ENCODE results near the gene AWAT1.
"Not testable (repeated sequence)": the region's sequence is repeated elsewhere in the genome, so short reads cannot be mapped to it uniquely, and the experiment has no call there.

Gene AWAT1

GRCh38 chrX:70262952-70263567 lies 28.6 kb downstream of the AWAT1 start:
- peak in 1 of 14 donors; percentile 0 for DNase-seq

GRCh38 chrX:70264784-70265183 lies 30.3 kb downstream of the AWAT1 start:
- DNase-seq, result no peak

GRCh38 chrX:70268034-70268433 lies 33.6 kb downstream of the AWAT1 start, which contains the start of gene ARR3:
ARR3 (plus strand) TSS chrX:70268334; CDS start chrX:70269386, 1,052 bp downstream.
- DNase-seq, result no peak

- DNase-seq, result not testable (repeated sequence)
These were observed 39.6 kb downstream of the AWAT1 start for GRCh38 chrX:70274029-70274428.

- DNase-seq, result no peak
These were observed 44.6 kb downstream of the AWAT1 start for GRCh38 chrX:70279081-70279480.

GRCh38 chrX:70280573-70280972 lies 46.1 kb downstream of the AWAT1 start:
- DNase-seq, result no peak

GRCh38 chrX:70281951-70282350 lies 47.5 kb downstream of the AWAT1 start, which contains the start of gene RAB41:
RAB41 (plus strand) TSS chrX:70282172; CDS start chrX:70282218, 46 bp downstream.
- no peak for DNase-seq

GRCh38 chrX:70289168-70289792 lies 54.8 kb downstream of the AWAT1 start:
- no peak for DNase-seq

All from C1 segment of cervical spinal cord (tissue), 14 donors.